ENCODE results near the gene SMPD3.
A peak's percentile ranks its signal among the peaks of the same experiment; 100 is the strongest.

The SMPD3 gene

DNA sequence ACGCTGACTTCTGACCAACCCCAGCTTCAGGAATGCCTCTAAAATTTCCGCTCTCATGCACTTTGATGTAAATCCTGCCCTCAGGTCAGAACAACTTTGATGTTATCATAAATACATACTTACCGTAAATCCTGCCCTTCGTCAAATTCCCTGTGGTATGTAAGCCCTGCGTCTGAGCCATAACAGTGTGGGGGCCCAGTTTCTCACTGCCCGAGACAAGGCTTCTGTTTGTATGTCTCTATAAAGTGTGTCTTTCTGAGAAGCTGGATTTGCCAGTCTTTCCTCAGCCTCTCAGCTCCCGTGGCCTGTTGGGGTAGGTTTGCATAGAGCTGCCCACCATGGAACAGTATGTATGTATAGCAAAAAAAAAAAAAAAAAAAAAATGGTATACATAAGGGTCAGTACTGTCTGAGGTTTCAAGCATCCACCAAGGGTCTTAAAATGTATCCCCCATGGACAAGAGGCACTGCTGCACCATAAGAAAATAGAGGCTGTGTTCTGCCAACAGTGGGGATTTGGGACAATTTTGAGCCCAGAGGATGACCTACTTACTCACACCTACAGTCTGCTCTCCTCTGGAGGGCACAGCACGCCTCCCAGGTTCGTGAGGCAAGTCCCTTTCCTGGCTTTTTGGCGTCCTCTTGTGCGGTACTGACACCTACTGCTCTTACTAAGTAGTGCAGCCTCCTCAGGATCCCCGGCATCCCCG, 120.0 kb downstream of the SMPD3 start:
- Histone ChIP-seq H3K4me3 (replicated peaks; ENCODE audit: insufficient read depth, low read length) (no peak overlapping the region), H3K27ac (replicated peaks) (no peak overlapping the region), H3K27me3 (ENCODE audit: insufficient read depth, poor library complexity, severe bottlenecking) (no peaks in the 10 kb centered on the region)
- TF ChIP-seq, protein P1, sequence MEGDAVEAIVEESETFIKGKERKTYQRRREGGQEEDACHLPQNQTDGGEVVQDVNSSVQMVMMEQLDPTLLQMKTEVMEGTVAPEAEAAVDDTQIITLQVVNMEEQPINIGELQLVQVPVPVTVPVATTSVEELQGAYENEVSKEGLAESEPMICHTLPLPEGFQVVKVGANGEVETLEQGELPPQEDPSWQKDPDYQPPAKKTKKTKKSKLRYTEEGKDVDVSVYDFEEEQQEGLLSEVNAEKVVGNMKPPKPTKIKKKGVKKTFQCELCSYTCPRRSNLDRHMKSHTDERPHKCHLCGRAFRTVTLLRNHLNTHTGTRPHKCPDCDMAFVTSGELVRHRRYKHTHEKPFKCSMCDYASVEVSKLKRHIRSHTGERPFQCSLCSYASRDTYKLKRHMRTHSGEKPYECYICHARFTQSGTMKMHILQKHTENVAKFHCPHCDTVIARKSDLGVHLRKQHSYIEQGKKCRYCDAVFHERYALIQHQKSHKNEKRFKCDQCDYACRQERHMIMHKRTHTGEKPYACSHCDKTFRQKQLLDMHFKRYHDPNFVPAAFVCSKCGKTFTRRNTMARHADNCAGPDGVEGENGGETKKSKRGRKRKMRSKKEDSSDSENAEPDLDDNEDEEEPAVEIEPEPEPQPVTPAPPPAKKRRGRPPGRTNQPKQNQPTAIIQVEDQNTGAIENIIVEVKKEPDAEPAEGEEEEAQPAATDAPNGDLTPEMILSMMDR (IDR thresholded peaks at IDR 0.05; ENCODE audit: insufficient read depth, low read length), result peak; percentile 89
- TF ChIP-seq, protein P2, sequence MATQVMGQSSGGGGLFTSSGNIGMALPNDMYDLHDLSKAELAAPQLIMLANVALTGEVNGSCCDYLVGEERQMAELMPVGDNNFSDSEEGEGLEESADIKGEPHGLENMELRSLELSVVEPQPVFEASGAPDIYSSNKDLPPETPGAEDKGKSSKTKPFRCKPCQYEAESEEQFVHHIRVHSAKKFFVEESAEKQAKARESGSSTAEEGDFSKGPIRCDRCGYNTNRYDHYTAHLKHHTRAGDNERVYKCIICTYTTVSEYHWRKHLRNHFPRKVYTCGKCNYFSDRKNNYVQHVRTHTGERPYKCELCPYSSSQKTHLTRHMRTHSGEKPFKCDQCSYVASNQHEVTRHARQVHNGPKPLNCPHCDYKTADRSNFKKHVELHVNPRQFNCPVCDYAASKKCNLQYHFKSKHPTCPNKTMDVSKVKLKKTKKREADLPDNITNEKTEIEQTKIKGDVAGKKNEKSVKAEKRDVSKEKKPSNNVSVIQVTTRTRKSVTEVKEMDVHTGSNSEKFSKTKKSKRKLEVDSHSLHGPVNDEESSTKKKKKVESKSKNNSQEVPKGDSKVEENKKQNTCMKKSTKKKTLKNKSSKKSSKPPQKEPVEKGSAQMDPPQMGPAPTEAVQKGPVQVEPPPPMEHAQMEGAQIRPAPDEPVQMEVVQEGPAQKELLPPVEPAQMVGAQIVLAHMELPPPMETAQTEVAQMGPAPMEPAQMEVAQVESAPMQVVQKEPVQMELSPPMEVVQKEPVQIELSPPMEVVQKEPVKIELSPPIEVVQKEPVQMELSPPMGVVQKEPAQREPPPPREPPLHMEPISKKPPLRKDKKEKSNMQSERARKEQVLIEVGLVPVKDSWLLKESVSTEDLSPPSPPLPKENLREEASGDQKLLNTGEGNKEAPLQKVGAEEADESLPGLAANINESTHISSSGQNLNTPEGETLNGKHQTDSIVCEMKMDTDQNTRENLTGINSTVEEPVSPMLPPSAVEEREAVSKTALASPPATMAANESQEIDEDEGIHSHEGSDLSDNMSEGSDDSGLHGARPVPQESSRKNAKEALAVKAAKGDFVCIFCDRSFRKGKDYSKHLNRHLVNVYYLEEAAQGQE (IDR thresholded peaks at IDR 0.05; ENCODE audit: insufficient replicate concordance, low read depth), result no peak
- TF ChIP-seq SPI1 (IDR thresholded peaks at IDR 0.05; ENCODE audit: borderline replicate concordance, low read depth) (no peak), GABPA (IDR thresholded peaks at IDR 0.05; ENCODE audit: low read depth) (no peak), POLR2AphosphoS5 (IDR thresholded peaks at IDR 0.05; ENCODE audit: low read depth) (no peak; the same call in 1 of the 2 replicates)
- peak; percentile 66 to 81 for DNase-seq (ENCODE audit: low read depth in 1 of 2, low spot score in 1 of 2)

DNA sequence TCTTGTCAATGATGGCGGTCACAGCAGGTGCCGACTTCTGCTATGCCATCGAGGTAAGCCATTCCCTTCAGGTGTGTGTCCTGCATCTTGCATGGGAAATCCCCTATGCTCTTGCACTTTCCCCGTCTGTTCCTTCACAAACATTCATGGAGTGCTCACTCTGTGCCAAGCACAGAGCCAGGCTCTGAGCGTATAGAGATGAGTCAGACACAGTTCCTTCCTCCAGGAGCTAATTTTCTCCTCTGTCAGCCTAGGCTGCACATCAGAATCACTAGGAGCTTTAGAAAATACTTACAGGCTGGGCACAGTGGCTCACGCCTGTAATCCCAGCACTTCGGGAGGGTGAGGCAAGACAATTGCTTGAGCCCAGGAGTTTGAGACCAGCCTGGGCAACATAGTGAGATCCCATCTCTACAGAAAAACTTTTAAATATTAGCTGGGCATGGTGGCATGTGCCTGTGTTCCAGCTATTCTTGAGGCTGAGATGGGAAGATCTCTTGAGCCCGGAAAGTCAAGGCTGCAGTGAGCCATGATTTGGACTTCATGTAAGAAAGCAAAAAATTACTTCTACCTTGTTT, 123.4 kb downstream of the SMPD3 start:
- H3K27ac ChIP-seq (replicated peaks), result no peak overlapping the region
- TF ChIP-seq GABPA (IDR thresholded peaks at IDR 0.05; ENCODE audit: low read depth) (no peak), SPI1 (IDR thresholded peaks at IDR 0.05; ENCODE audit: borderline replicate concordance, low read depth) (no peak), POLR2AphosphoS5 (IDR thresholded peaks at IDR 0.05; ENCODE audit: low read depth) (no peak)
- TF ChIP-seq, protein P2 (IDR thresholded peaks at IDR 0.05; ENCODE audit: insufficient replicate concordance, low read depth), result no peak
- TF ChIP-seq, protein P1 (IDR thresholded peaks at IDR 0.05; ENCODE audit: insufficient read depth, low read length), result no peak
- H3K4me3 ChIP-seq (replicated peaks; ENCODE audit: insufficient read depth, low read length), result no peak overlapping the region
- no peak for DNase-seq (ENCODE audit: low read depth in 1 of 2, low spot score in 1 of 2)
- H3K27me3 ChIP-seq (ENCODE audit: insufficient read depth, poor library complexity, severe bottlenecking), result no peaks in the 10 kb centered on the region

DNA sequence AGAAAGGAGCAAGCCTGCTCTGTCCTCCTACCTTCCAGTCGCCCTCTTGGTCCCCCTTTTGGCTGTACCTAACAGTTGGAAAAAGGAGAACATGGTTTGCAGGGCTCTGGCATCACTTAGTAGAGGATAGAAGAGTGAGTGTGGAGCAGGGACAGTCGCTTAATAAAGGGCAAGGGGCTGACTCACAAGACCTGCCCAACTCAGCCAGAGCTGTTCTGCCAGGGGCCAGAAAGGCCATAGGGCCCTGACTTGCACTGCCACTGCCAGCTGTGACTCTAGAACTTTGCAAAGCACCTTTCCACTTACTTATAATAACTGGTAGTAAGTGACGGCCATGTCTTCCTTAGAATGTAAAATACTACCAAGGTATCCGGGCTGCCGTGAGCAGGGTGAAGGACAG, 124.0 kb downstream of the SMPD3 start:
- Histone ChIP-seq H3K27ac (replicated peaks) (no peak overlapping the region), H3K4me3 (replicated peaks; ENCODE audit: insufficient read depth, low read length) (no peak overlapping the region), H3K27me3 (ENCODE audit: insufficient read depth, poor library complexity, severe bottlenecking) (no peaks in the 10 kb centered on the region)
- TF ChIP-seq POLR2AphosphoS5 (IDR thresholded peaks at IDR 0.05; ENCODE audit: low read depth) (no peak), GABPA (IDR thresholded peaks at IDR 0.05; ENCODE audit: low read depth) (no peak), SPI1 (IDR thresholded peaks at IDR 0.05; ENCODE audit: borderline replicate concordance, low read depth) (no peak)
- TF ChIP-seq, protein P1 (IDR thresholded peaks at IDR 0.05; ENCODE audit: insufficient read depth, low read length), result no peak
- TF ChIP-seq, protein P2 (IDR thresholded peaks at IDR 0.05; ENCODE audit: insufficient replicate concordance, low read depth), result no peak
- no peak for DNase-seq (ENCODE audit: low read depth in 1 of 2, low spot score in 1 of 2)

Measured in HL-60 (cell line).